HepG2 (cell line): ENCODE data around the gene SEC23IP.

Experiments used
- ATF3 ChIP-seq: sonication (generic); formaldehyde crosslinking; IDR thresholded peaks from 2 replicates; pipeline ENCODE4 v1.4.0; 2020; ENCODE audit warnings: missing genetic modification reagents
- CBX1 ChIP-seq: IDR thresholded peaks from one replicate; pipeline ENCODE4 v1.6.1; 2016; ENCODE audit warnings: antibody characterized with exemption, low read depth
- CEBPB ChIP-seq: IDR thresholded peaks from 2 replicates; pipeline ENCODE4 v1.6.1; 2011; ENCODE audit warnings: low read depth, low read length, improper control_type of control experiment, borderline replicate concordance
- CTCF ChIP-seq: sonication (generic); formaldehyde crosslinking; IDR thresholded peaks from 2 replicates; pipeline ENCODE4 v1.5.0; 2020; ENCODE audit warnings: mild to moderate bottlenecking, missing genetic modification reagents, moderate library complexity
- JUNB ChIP-seq: sonication (generic); formaldehyde crosslinking; IDR thresholded peaks from 2 replicates; pipeline ENCODE4 v1.8.0; 2022; ENCODE audit warnings: missing genetic modification reagents, mild to moderate bottlenecking, borderline replicate concordance
- PHF5A ChIP-seq: IDR thresholded peaks from one replicate; pipeline ENCODE4 v1.6.1; 2018; ENCODE audit warnings: low read depth, missing genetic modification reagents; ENCODE audit not compliant: unreplicated experiment
- REST ChIP-seq, 2 experiments: IDR thresholded peaks; 2 replicates each; pipeline ENCODE4 v1.6.1; 2011 to 2012; ENCODE audit warnings: low read length in 2 of 2, borderline replicate concordance in 1 of 2, low read depth in 1 of 2, mild to moderate bottlenecking in 1 of 2, moderate library complexity in 1 of 2
- RNF2 ChIP-seq: fragments of 450-650 bp; conservative IDR thresholded peaks from 2 replicates; pipeline ENCODE4 v1.6.1; 2016; ENCODE audit warnings: low read depth
- TARDBP ChIP-seq: sonication (generic); formaldehyde crosslinking; IDR thresholded peaks from 2 replicates; pipeline ENCODE4 v1.8.0; 2022; ENCODE audit warnings: mild to moderate bottlenecking, missing genetic modification reagents
- TCF7L2 ChIP-seq: IDR thresholded peaks from 2 replicates; pipeline ENCODE4 v1.6.1; 2011; ENCODE audit warnings: mild to moderate bottlenecking, low read depth, low read length, moderate library complexity
- THAP7 ChIP-seq: sonication (generic); formaldehyde crosslinking; IDR thresholded peaks from 2 replicates; pipeline ENCODE4 v1.8.1; 2023; ENCODE audit warnings: mild to moderate bottlenecking, missing genetic modification reagents
- ZFP62 ChIP-seq: sonication (generic); formaldehyde crosslinking; IDR thresholded peaks from 2 replicates; pipeline ENCODE4 v1.4.0; 2020; ENCODE audit warnings: missing genetic modification reagents
- ZNF580 ChIP-seq: IDR thresholded peaks from 2 replicates; pipeline ENCODE4 v1.6.1; 2016; ENCODE audit warnings: low read depth, borderline replicate concordance
- ZNF687 ChIP-seq: sonication (generic); formaldehyde crosslinking; IDR thresholded peaks from 2 replicates; pipeline ENCODE4 v1.5.1; 2020; ENCODE audit warnings: mild to moderate bottlenecking, missing genetic modification reagents, moderate library complexity

GRCh38 chr10:119962837-119963236 lies 70.3 kb downstream of the SEC23IP start:
- TF ChIP-seq TARDBP (CRISPR knock-in tag) (no peak), JUNB (CRISPR knock-in tag) (no peak), ZNF580 (CRISPR knock-in tag) (no peak), REST (IDR thresholded peaks at IDR 0.05; ENCODE audit: borderline replicate concordance in 1 of 2, low read depth in 1 of 2, low read length in 2 of 2) (no peak), PHF5A (CRISPR knock-in tag) (no peak), TCF7L2 (no peak), RNF2 (no peak), CTCF (CRISPR knock-in tag) (no peak), ZNF687 (CRISPR knock-in tag) (no peak), CBX1 (no peak), CEBPB (no peak), ATF3 (CRISPR knock-in tag) (no peak), ZFP62 (CRISPR knock-in tag) (no peak), THAP7 (CRISPR knock-in tag) (no peak)
